PC-9 (cell line): Measurements from ENCODE around the gene P4HB. TPM values are rescaled to one million over a fixed set of nuclear protein-coding genes. Genes with fewer than 3 reads are reported as not detected.

Experiments used
- BruUV-seq: library from RNA; stranded (reverse); fragments of 400-500 nt; replicated peaks from 2 replicates; lab custom pipeline; 2021; lab: Mats Ljungman, UMichigan
- CTCF ChIA-PET: fragments of 300-600 bp; sonication (Branson Sonifier 250); formaldehyde crosslinking; loops from one replicate; lab custom pipeline; 2022; ENCODE audit warnings: antibody characterized with exemption; lab: Charles Lee
- POLR2A ChIA-PET: fragments of 300-600 bp; sonication (Branson Sonifier 250); formaldehyde crosslinking; loops from one replicate; lab custom pipeline; 2022; ENCODE audit warnings: antibody characterized with exemption; ENCODE audit not compliant: unreplicated experiment; lab: Charles Lee
- DNase-seq, 2 experiments: peaks; one replicate each; pipeline versions ENCODE4 v3.0.0 to v3.0.0-alpha.2; 2015 to 2022; ENCODE audit warnings: mixed read lengths in 1 of 2
- H2AFZ ChIP-seq: fragments of 200-600 bp; sonication (generic); 2 replicates; pipeline ENCODE4 v1.8.1; 2017; ENCODE audit warnings: antibody characterized with exemption
- H3F3A ChIP-seq: fragments of 200-600 bp; sonication (generic); 2 replicates; pipeline ENCODE4 v1.8.1; 2017; ENCODE audit warnings: antibody characterized with exemption, mild to moderate bottlenecking, low read depth; ENCODE audit not compliant: insufficient read depth
- H3K27ac ChIP-seq: fragments of 200-600 bp; sonication (generic); 2 replicates; pipeline ENCODE4 v1.6.1; 2016; ENCODE audit warnings: mixed run types
- H3K27me3 ChIP-seq: fragments of 200-600 bp; sonication (generic); 2 replicates; pipeline ENCODE4 v1.6.1; 2016; ENCODE audit warnings: low read depth, mixed run types; ENCODE audit not compliant: insufficient read depth
- H3K36me3 ChIP-seq: fragments of 200-600 bp; sonication (generic); 2 replicates; pipeline ENCODE4 v1.6.1; 2016; ENCODE audit warnings: low read depth, mixed run types
- H3K4me1 ChIP-seq: fragments of 200-600 bp; sonication (generic); replicated peaks from 2 replicates; pipeline ENCODE4 v1.6.1; 2016; ENCODE audit warnings: mixed run types; ENCODE audit not compliant: insufficient read depth
- H3K4me2 ChIP-seq: fragments of 200-600 bp; sonication (generic); 2 replicates; pipeline ENCODE4 v1.6.1; 2017; ENCODE audit warnings: mixed run types
- H3K4me3 ChIP-seq: fragments of 200-600 bp; sonication (generic); 2 replicates; pipeline ENCODE4 v1.6.1; 2016; ENCODE audit warnings: mixed run types
- H3K79me2 ChIP-seq: fragments of 200-600 bp; sonication (generic); 2 replicates; pipeline ENCODE4 v1.6.1; 2017; ENCODE audit warnings: low read depth, mixed run types
- H3K9me2 ChIP-seq: fragments of 200-600 bp; sonication (generic); 2 replicates; pipeline ENCODE4 v1.8.1; 2017; ENCODE audit warnings: mild to moderate bottlenecking; ENCODE audit not compliant: insufficient read depth
- H3K9me3 ChIP-seq: fragments of 200-600 bp; sonication (generic); 2 replicates; pipeline ENCODE4 v1.8.1; 2016; ENCODE audit warnings: low read depth; ENCODE audit not compliant: insufficient read depth
- H4K20me1 ChIP-seq: fragments of 200-600 bp; sonication (generic); 2 replicates; pipeline ENCODE4 v1.8.1; 2017; ENCODE audit not compliant: insufficient read depth
- EZH2 ChIP-seq: fragments of 200-600 bp; sonication (generic); IDR thresholded peaks from 2 replicates; pipeline ENCODE4 v1.8.0; 2017; ENCODE audit warnings: antibody characterized with exemption, low read depth
- intact Hi-C: fragments of 100-400 bp; cut with micrococcal nuclease; formaldehyde crosslinking; loops from one replicate; pipeline ENCODE4 v1.10.0; 2022; ENCODE audit not compliant: unreplicated experiment
- total RNA-seq: library from RNA; stranded (reverse); gene quantifications from 2 replicates; pipeline ENCODE4 v1.2.3, GENCODE V29; 2021
- TF ChIP-seq, protein P1 (sequence below): fragments of 200-600 bp; sonication (generic); conservative IDR thresholded peaks from 2 replicates; pipeline ENCODE4 v1.6.1; 2017; ENCODE audit warnings: mixed run types, antibody characterized with exemption, mild to moderate bottlenecking, moderate library complexity

The P4HB gene
- total RNA-seq, 1 experiment from 2014 or later, result 636 TPM

DNA sequence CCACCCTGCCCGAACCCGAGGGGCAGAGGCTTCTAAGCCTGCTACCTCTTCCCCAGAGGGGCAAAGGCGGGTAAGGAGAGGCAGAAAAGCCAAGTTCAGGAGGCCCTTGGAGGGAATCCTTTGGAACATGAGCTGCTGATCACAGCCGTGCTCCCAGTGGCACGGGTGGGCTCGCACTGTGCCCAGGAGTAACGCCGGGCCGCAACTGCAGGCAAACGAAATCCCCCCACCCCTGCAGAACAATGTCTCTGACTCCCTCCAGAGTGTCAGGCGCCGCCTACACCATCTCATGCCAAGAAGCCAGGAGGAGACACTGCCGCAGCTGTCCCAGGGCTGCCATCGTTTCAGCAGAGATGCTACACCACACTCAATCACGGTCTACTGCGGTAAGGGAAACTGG is 8.9 kb downstream of the P4HB start:
- ChIA-PET POLR2A (no interaction called here), CTCF (no interaction called here)
- Histone ChIP-seq H3K9me2 (no peaks in the 10 kb centered on the region), H2AFZ (no peak overlapping the region), H3K27me3 (no peaks in the 10 kb centered on the region), H3K9me3 (no peaks in the 10 kb centered on the region), H3K36me3 (no peaks in the 10 kb centered on the region), H3K79me2 (peaks cover 5% of the 10 kb centered on the region; the same call in 1 of the 2 replicates), H3K4me2 (no peak overlapping the region), H3K27ac (no peak overlapping the region), H3K4me3 (no peak overlapping the region), H4K20me1 (peaks cover 9% of the 10 kb centered on the region), H3K4me1 (no peaks in the 10 kb centered on the region), H3F3A (no peaks in the 10 kb centered on the region; the same call in 1 of the 2 replicates)
- no TSS peak for BruUV-seq
- DNase-seq, result no peak
- TF ChIP-seq, protein P1, sequence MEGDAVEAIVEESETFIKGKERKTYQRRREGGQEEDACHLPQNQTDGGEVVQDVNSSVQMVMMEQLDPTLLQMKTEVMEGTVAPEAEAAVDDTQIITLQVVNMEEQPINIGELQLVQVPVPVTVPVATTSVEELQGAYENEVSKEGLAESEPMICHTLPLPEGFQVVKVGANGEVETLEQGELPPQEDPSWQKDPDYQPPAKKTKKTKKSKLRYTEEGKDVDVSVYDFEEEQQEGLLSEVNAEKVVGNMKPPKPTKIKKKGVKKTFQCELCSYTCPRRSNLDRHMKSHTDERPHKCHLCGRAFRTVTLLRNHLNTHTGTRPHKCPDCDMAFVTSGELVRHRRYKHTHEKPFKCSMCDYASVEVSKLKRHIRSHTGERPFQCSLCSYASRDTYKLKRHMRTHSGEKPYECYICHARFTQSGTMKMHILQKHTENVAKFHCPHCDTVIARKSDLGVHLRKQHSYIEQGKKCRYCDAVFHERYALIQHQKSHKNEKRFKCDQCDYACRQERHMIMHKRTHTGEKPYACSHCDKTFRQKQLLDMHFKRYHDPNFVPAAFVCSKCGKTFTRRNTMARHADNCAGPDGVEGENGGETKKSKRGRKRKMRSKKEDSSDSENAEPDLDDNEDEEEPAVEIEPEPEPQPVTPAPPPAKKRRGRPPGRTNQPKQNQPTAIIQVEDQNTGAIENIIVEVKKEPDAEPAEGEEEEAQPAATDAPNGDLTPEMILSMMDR, result no peak
- no peak for TF ChIP-seq EZH2
- intact Hi-C loops, result no loop called here

DNA sequence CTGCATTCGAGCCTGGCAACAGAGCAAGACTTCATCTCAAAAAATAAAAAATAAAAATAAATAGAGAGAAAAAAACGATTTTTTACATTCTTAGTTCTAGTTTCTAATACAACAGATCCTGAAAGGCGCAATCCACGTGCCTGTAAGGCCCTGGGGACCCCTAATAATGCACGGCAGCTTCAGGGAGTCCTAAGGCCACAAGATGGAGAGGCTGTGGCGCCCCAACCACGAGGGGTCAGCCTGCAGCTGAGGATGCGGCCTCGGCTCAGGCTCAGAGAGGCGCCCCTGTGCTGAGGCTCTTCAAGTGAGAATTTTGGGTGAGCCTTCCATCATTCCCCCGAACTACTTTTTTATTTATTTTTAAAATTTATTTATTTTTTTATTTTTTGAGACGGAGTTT is 10.9 kb downstream of the P4HB start:
- no peak for TF ChIP-seq EZH2
- TF ChIP-seq, protein P1, result no peak
- no peak for DNase-seq
- Histone ChIP-seq H4K20me1 (peaks cover 4% of the 10 kb centered on the region; the same call in 1 of the 2 replicates), H3K27ac (no peak overlapping the region), H3F3A (no peaks in the 10 kb centered on the region; the same call in 1 of the 2 replicates), H2AFZ (no peak overlapping the region), H3K4me2 (no peak overlapping the region), H3K27me3 (no peaks in the 10 kb centered on the region), H3K9me3 (no peaks in the 10 kb centered on the region), H3K9me2 (no peaks in the 10 kb centered on the region), H3K79me2 (no peaks in the 10 kb centered on the region), H3K4me3 (no peak overlapping the region), H3K4me1 (no peaks in the 10 kb centered on the region), H3K36me3 (no peaks in the 10 kb centered on the region)
- intact Hi-C loops, result no loop called here
- ChIA-PET POLR2A (interaction anchor here (0.7 kb wide), 1 partner anchor 16 kb away, joined by 7 read pairs; the partner anchor contains the start of gene MCRIP1), CTCF (interaction anchor here (0.6 kb wide), 1 partner anchor 561 kb away, joined by 10 read pairs; no protein-coding TSS in a partner anchor)
- BruUV-seq, result no TSS peak

DNA sequence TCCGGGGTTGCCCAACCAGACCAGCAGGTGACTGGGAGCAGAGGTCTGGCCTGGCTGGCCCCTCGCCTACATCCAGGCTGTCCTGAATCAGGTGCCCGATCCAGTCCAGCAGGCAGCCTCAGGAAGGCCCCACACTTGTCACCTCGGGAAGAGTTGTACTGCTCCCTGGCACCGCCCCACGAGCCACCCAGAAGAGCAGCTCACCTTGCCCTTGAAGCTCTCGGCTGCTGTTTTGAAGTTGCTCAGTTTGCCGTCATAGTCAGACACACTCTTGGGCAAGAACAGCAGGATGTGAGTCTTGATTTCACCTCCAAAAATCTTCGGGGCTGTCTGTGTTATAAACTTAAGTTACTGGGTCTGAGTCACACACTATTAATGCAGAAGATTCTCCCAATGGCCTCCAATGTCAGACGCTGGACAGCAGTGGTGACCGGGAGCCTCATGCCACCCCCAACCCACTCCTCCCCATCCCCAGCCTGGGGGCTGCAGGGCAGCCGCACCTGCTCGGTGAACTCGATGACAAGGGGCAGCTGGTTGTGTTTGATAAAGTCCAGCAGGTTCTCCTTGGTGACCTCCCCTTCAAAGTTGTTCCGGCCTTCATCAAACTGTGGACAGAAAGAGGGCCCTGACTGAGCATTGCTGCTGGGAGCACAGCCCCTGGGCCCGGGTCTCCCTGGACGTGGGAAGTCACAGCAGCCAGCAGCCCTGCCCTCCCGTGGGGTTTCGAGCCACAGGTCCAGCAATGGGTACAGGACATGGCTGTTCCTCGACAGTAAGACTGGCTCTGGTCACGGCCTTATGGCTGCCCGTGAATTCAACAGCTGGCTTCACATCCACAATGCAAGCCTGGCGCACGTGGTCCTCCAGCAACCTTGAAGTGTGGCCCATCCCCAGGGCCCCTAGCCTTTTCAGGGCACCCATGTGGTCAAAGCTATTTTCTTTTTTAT is 13.3 kb downstream of the P4HB start:
- ChIA-PET CTCF (interaction anchor here (0.5 kb wide), 1 partner anchor 670 kb away, joined by 11 read pairs; no protein-coding TSS in a partner anchor), POLR2A (interaction anchor here (0.6 kb wide), 1 partner anchor 263 kb away, joined by 3 read pairs; no protein-coding TSS in a partner anchor)
- H4K20me1 ChIP-seq, result no peaks in the 10 kb centered on the region
- DNase-seq, result no peak
- H3K27ac ChIP-seq, result no peak overlapping the region
- peaks cover 3% of the 10 kb centered on the region; the same call in 1 of the 2 replicates for H3F3A ChIP-seq
- H3K36me3 ChIP-seq, result no peaks in the 10 kb centered on the region
- BruUV-seq, result no TSS peak
- H3K4me3 ChIP-seq, result no peak overlapping the region
- no peak overlapping the region for H3K4me2 ChIP-seq
- H3K4me1 ChIP-seq, result no peaks in the 10 kb centered on the region
- H3K27me3 ChIP-seq, result no peaks in the 10 kb centered on the region
- H3K9me3 ChIP-seq, result no peaks in the 10 kb centered on the region
- H3K79me2 ChIP-seq, result no peaks in the 10 kb centered on the region
- H3K9me2 ChIP-seq, result no peaks in the 10 kb centered on the region
- intact Hi-C loops, result no loop called here
- H2AFZ ChIP-seq, result no peak overlapping the region
- no peak for TF ChIP-seq EZH2
- TF ChIP-seq, protein P1, result no peak
